Activated T-helper 9 cell treated with anti-CD3 and anti-CD28 coated beads, Interleukin-2, amount 50 U/mL, for 16 hours (primary cell): ENCODE results near the gene CTNNBL1.
"Not testable (repeated sequence)": the region's sequence is repeated elsewhere in the genome, so short reads cannot be mapped to it uniquely, and the experiment has no call there.

Experiments
- DNase-seq: peaks from one replicate; pipeline ENCODE4 v3.0.0-alpha.2; 2020; ENCODE audit warnings: low read depth

Gene CTNNBL1

GRCh38 chr20:37677969-37678861 is 15.6 kb upstream of the CTNNBL1 start:
- DNase-seq, result no peak

- not testable (repeated sequence) for DNase-seq
Measured at GRCh38 chr20:37679751-37680150, 14.1 kb upstream of the CTNNBL1 start.

- DNase-seq, result no peak
Measured at GRCh38 chr20:37680420-37680819, 13.4 kb upstream of the CTNNBL1 start.

GRCh38 chr20:37681384-37682112 is 12.3 kb upstream of the CTNNBL1 start:
- DNase-seq, result no peak

GRCh38 chr20:37683146-37683545 is 10.7 kb upstream of the CTNNBL1 start:
- DNase-seq, result not testable (repeated sequence)

GRCh38 chr20:37686762-37687477 is 6.9 kb upstream of the CTNNBL1 start:
- DNase-seq, result no peak

GRCh38 chr20:37687478-37687805 is 6.4 kb upstream of the CTNNBL1 start:
- DNase-seq, result no peak

- DNase-seq, result no peak
Measured at GRCh38 chr20:37688093-37688492, 5.7 kb upstream of the CTNNBL1 start.

GRCh38 chr20:37690626-37691369 is 3.0 kb upstream of the CTNNBL1 start:
- no peak for DNase-seq

- no peak for DNase-seq
Measured at GRCh38 chr20:37692459-37693166, 1.2 kb upstream of the CTNNBL1 start.

- no peak for DNase-seq
Measured at GRCh38 chr20:37693242-37693634, 592 bp upstream of the CTNNBL1 start.

GRCh38 chr20:37695684-37696342 is 2.0 kb downstream of the CTNNBL1 start:
- no peak for DNase-seq

- no peak for DNase-seq
Measured at GRCh38 chr20:37697314-37697713, 3.5 kb downstream of the CTNNBL1 start.

- DNase-seq, result no peak
Measured at GRCh38 chr20:37699202-37699601, 5.4 kb downstream of the CTNNBL1 start.

- no peak for DNase-seq
Measured at GRCh38 chr20:37700301-37700700, 6.5 kb downstream of the CTNNBL1 start.

- DNase-seq, result not testable (repeated sequence)
Measured at GRCh38 chr20:37701676-37702075, 7.8 kb downstream of the CTNNBL1 start.

- DNase-seq, result no peak
Measured at GRCh38 chr20:37702403-37703034, 8.7 kb downstream of the CTNNBL1 start.

- no peak for DNase-seq
Measured at GRCh38 chr20:37703035-37703845, 9.4 kb downstream of the CTNNBL1 start.

GRCh38 chr20:37704955-37705354 is 11.1 kb downstream of the CTNNBL1 start:
- DNase-seq, result no peak
